ENCODE measurements around the gene SLC17A2.

GRCh38 chr6:25922301-25922700 is 8.2 kb downstream of the SLC17A2 start:
- no peak for TF ChIP-seq POLR2A (IDR thresholded peaks at IDR 0.05)
- no peak for TF ChIP-seq CTCF (IDR thresholded peaks at IDR 0.05)

Measured in Peyer's patch (tissue), 4 donors.